Measurements from ENCODE around the gene SPATS2L.

DNA sequence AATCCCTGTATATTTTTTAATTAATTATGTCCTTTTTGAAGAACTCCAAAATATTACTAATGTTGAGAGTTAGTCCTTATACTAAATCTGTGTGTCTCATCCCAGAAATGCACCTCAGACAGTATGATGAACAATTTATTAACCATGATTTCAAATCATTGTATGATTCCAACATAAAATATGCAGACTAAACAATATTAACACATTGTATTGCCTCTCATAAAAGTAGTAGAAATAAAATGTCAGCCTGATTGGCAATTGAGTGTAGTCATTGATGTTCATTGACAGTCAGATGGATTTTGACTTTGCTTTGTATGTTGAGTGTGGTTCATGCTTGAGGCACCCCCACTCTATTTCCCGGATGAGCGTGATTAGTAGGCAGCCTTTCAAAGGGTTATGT is 145.9 kb downstream of the SPATS2L start:
- TF ChIP-seq POLR2A (IDR thresholded peaks at IDR 0.05; ENCODE audit: low read depth, low read length), result no peak
- TF ChIP-seq POLR2AphosphoS5 (IDR thresholded peaks at IDR 0.05; ENCODE audit: low read depth, low read length), result no peak

Data from GM12892 (cell line).